ENCODE data around the gene SLC9A7.
"Not testable (repeated sequence)": the region's sequence is repeated elsewhere in the genome, so short reads cannot be mapped to it uniquely, and the experiment has no call there.

Gene SLC9A7

DNA sequence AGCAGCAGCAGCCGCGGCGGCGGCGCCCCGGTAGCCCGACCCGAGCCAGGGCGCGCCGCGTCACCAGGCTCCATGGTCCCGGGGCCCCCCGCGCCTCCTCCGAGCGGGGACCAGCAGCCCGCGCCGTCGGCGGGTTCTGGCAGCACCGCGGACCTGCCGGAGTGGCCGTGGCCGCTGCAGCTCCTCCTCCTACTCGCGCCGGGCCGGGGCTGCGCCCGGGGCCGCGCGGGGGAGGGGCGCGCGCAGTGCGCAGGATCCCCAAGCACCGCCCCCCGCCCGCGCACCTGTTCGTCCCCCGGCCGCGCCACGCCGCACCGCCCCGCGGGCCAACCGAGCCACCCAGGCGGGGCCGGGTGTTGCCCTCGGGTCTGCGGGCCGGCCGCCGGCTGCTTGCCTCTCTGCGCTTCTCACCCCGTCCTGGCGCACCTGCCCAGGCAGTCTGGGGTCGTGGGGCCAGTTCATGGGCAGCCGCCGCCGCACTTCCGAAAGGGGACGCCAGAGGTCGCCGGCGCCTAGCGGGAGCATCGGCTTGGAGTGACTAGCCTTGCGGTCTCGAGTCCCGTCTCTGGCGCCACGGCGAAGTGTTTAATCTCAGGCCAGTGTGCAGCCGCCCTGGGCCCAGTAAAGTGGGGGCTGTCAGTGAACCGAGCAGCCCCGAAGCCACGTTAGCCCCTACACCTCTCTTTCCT is at the start of gene SLC9A7:
Gene SLC9A7 (minus strand): TSS at position 163 of the 689 bp plus-strand sequence. CDS start 89 bp downstream, at position 74.
- DNase-seq (ENCODE audit: low read depth), result no peak

DNA sequence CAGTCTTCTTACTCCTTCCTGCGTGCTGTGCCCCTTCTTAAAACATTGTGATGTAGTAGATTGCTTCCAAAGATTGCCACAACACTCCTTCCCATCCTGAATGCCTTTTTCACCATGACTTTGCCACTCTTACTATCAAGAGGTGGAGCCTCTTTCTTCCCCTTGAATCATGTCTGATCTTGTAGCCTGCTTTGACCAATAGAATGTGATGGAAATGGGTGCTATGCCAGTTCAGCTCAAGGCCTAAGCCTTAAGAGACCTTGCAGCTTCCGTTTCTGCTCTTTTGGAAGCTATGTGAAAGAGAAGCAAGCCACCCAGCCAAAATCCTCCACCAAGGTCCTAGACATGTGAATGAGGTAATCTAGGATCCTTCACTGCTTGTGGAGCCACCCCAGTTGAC is 46.4 kb upstream of the SLC9A7 start:
- DNase-seq (ENCODE audit: low read depth), result no peak

DNA sequence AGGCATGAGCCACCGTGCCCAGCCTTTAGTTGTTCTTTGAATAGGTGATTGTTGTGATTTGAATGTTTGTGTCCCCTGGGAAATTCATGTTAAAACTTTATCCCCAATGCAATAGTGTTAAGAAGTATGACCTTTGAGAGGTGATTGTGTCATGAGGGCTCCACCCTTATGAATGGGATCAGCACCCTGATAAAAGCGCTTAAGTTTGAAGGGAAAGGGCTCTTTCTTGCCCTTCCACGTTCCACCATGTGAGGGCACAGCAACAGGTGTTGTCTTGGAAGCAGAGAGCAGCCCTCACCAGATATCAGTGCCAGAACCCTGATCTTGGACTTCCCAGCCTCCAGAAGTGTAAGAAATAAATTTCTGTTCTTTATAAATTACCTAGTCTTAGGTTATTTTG is 44.2 kb upstream of the SLC9A7 start:
- DNase-seq (ENCODE audit: low read depth), result no peak

DNA sequence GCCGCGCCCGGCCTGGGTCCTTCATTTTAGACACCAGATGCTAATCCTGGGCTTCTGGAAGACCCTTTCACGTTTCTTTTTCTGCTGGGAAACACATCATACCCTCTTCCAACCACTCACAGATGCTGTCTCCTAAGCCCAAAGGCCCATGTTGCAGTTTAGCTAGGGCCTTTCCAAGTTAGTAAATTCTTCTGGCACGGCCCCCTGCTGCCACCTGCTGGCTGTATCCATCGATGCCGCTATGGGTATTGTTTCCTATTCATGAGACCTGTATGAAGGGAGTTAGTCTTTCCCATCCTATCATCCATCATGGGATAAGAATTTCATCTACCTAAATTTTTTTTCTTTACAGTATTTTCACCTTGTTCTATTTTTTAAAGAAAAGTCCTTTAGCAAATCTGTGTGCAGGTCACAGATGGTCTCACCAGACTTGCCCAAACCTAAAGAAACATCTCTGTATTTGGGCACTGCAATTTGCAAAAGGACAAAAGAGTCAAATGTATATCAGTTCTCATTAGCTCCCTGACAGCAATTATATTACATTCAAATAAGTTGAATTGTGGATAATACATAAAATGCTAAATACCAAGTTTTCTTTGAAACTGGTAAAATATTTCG is 37.8 kb upstream of the SLC9A7 start:
- peak; percentile 36 for DNase-seq (ENCODE audit: low read depth)

DNA sequence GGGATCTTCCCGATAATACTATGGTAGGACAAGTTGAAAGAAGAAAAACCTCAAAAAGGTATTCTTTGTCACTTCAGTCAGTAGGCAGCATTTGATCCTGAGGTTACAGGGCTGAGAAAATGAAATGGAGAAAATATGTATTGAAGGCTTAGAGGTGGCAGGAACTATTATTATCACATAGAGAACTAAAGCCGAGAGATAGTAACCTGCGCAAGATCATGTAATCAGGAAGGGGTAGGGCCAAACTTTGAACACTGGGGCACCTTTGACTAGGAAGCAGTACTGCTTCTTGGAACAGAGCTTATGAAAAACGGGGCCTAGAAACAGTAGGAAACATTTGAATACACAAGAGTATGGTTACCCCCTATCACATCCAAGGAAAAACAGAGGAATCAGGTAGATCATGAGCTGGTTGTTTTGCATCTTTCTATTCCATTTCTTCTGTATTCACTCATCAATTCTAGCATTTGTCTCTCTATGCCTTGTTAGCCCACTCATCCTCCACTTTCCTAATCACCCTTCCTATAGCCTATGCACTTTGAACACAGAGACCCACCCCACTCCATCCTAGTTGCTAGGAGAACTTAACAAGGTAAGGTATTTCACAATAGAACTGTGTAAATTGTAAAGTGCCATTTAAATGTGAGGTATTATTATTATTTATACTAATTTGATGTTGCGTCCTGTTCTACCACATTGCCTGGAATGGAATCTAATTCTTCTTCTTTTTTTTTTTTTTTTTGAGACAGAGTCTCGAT is 34.6 kb upstream of the SLC9A7 start:
- DNase-seq (ENCODE audit: low read depth), result no peak

DNA sequence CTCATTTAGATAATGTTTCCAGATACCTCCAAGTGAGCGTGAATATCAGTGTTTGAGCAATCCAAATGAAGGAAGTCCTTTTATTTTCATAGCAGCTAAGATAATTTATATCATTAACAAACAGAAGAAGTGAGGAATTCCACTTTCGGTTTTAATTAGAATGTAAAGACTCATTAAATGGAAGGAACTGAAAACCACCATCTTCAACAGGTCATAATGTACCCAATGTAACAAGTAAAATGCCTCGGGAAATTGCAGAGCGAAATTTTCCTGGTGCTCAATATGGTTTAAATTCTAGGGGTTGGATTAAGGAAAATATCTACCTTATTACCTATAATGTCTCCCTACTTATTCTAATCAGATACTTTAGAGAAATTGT is 33.9 kb upstream of the SLC9A7 start:
- no peak for DNase-seq (ENCODE audit: low read depth)

DNA sequence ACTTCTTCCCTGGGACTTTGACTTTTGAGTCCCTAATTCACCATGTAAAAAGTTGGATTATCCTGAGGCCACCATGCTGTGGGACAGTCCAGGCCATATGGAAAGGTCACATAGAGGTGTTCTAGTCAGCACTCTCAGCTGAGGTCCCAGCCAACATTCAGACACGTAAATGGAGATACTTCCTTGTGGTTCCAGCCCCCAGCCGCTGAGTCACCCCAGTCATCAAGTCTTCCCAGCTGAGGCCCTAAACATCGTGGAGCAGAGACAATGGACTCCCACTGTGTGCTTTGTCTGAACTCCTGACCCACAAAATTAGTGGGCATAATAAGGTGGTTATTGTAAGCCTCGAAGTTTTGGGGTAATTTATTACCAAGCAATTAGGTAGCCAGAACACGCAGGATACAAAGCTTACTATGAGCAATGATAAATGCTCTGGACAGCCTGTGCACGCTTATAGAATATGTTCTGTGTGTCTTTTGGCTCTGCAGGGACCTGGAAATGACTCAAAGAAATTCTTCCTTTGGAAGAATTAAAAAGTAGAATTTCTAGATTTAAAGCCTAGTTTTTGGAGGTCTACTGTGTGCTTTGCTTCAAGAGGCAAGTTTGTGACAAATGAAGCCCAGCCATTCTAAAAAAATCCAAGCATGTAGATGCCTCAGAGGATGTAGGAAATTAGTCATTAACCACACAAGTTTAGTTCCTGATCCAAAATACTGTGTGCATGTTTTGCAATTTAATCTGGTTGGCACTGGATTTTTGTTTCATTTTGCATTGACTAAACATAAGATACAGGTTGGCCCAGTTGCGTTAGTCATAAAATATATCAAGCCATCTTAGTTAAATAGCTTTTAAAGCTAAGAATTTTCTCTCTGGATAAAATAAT is 33.2 kb upstream of the SLC9A7 start:
- peak; percentile 77 for DNase-seq (ENCODE audit: low read depth)

DNA sequence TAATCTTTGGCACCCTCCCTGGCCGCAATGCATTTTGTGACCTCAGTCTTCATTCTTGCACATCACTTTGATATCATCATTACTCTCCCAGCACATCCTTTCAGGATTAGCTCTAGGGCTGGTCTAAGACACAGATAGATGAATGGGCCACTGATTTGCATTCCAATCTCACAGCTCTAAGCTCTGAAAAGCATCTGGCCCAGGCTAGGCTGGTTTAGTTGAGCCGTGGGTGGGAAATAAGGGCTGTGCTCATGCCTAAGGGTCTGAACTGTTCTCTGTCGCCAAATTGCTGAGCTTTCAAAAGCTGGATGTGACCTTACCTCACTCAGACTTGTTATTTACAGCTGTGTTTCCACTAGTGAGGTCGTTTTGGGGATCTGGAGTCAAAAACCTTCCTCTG is 30.0 kb upstream of the SLC9A7 start:
- DNase-seq (ENCODE audit: low read depth), result peak; percentile 66

DNA sequence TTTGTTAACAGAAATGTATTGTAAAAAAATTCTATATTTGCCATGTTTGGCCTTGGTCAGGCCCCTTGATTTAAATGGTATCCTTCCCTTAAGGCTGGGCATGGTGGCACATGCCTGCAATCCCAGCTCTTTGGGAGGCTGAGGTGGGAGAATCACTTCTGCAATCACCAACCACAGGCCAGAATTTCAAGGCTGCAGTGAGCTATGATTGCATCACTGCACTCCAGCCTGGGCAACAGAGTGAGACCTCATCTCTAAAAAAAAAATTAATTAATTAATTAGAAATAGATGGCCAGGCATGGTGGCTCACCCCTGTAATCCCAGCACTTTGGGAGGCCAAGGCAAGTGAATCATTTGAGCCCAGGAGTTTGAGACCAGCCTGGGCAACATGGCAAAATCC is 25.5 kb upstream of the SLC9A7 start:
- not testable (repeated sequence) for DNase-seq (ENCODE audit: low read depth)

DNA sequence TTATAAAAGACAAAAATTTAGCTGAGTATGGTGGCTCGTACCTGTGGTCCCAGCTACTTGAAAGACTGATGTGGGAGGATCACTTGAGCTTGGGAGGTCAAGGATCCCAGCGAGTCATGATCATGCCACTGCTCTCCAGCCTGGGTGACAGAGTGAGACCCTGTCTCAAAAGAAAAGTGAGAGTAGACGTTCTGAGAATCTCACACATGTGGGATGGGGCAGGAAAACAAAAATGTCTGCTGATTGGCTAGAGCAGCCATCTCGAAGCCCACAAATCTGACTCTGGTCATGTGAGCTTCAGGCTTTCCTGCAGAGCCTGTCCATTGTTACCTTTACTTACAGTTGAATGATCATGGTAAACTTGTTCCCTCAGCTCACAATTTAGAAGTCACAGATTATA is 23.1 kb upstream of the SLC9A7 start:
- no peak for DNase-seq (ENCODE audit: low read depth)

DNA sequence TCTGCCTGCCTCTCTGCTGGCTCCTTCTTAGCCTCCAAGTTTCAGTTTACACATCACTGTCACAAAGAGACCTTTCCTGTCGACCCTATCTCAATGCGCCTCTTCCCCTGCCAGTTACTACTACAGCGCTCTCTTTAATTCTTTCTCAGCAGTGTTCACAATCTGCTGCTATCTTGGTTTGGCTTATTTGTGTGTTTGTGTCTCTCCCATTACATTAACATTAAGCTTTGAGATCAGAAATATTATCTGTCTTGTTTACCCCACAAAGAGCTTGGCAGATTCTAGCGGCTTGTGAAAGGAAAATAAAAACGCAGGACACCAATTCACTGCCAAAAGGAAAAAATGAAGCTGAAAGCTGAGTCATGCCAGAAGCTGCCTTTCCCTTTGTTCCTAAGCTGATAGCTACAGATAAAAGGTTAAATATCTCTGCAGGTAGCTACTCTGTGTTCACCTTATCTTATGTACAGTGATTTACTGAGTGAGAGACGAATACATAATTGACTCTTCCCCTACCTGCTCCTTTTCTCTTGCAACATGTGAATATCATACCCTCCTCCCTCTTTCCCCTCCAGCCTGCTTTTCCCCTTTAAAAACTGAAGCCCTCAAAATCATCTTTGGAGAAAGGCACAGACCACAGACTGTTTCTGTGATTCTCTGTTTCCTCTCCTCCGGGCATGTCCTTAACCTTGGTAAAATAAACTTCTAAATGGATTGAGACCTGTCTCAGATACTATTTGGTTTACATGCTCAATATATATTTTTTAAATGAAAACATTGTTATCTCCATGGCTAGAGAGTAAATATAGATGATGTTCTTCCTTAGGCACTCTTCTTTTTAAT is 19.3 kb upstream of the SLC9A7 start:
- no peak for DNase-seq (ENCODE audit: low read depth)

DNA sequence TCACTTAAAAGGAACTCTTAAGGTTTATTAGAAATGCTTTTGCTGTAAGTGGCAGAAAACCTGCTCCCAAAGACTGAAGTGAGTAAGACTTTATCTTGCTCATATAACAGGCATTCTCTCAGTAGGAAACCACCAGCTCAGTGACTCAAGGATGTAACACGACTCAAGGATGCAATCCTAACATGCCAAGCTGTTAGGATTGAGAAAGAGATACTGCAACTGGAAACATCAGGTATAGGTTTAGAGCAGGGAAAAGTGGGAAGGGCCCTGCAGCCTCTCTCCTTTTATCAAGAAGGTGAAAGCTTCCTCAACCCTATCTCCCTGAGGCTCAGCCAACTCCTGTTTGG is 11.9 kb upstream of the SLC9A7 start:
- peak; percentile 64 for DNase-seq (ENCODE audit: low read depth)

DNA sequence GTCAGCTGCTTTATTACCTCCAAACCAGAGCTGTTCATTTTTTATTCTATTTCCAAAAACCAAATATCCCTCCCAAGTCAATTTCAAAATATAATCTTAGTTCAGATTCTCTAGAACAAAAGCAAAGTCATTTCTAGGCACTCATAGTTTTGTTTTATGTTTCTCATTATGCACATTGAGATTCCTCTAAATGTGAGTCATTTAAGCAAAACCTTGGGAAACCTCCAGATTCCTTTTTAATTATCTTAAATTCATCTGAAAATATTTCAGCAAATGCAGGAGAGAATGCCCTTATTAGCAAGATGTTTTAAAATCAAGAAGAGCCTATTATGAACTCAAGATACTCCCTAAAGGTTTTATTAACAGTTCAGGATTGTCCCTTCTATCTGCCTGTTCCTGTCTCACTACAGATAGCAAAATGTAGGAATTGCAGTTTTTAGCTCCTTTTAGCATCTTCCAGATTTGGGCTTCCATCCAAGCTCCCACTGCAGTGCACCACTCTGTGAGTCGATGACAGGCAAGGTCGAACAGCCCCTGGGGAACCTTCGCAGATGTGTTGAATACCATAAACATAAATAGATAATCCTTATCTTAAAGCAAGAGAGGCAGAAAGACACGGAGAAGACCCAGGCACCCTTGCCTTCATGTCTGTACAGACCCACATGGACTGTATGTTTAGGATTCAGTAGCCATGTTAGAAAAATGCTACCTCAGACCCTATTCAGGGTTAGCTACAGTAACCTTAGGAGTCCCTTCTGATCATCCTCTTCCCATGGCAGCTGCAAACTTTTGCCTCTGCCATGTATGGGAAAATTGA is 11.3 kb upstream of the SLC9A7 start:
- no peak for DNase-seq (ENCODE audit: low read depth)

DNA sequence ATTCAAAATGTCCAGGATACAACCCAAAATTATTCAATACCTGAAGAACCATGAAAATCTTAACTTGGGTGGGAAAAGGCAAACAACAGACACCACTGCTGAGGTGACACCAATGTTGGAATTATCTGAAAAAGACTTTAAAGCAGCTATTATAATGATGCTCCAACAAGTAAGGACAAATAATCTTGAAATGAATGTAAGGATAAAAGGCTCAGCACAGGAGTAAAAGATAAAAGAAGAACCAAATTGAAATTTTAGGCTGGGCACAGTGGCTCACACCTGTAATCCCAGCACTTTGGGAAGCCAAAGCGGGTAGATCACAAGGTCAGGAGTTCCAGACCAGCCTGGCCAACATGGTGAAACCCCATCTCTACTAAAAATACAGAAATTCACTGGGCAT is 4.0 kb upstream of the SLC9A7 start:
- no peak for DNase-seq (ENCODE audit: low read depth)

DNA sequence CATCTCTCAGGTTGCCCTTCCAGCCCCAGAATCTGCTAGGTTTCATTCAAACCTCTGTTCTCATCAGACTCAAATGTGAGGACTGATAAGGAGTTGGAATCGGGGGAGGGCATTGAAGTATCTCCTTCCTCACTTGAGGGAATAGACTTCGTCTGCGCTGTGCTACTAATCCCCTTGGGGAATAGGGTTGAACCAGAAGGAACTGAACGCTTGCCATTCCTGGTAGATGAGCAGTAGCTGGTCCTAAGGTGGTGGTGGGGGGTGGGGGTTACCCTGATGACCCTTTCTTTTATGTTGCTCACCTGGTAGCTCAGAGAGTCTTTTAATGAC is 692 bp upstream of the SLC9A7 start:
- DNase-seq (ENCODE audit: low read depth), result no peak

DNA sequence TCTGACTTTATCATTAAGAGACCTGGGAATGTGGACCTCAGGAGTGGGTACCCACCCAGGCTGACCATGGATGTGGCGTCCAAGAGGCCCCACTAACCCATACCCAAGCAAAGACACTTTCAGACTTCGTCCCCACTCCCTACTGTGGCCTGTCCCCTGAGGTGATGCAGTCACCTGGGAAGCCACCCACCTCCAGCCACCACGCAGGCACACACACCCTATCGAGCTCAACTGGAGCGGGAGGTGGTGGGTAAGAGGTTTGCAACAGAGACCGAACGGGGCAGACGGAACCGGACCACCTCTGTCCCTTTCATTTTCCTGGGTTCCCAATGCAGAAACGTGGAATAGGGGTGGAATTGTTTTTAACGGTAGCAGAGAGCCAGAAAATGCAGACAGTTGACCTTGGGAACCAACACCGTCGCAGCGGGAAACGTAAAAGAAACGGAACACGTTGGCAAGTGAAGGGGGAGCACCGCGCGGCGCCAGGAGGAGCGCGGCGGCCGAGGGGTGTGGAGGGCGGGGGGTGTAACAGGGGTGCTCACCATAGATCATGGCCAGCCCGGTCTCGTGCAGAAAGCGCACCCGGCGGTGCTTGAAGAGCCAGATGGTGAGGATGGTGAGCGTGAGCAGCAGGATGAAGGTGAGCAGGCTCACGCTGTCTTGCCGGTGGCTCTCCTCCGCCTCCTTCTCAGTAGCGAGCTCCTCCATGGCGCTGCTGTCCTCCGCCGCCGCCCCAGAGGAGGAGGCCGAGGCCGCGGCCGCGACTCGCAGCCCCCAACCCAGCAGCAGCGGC is 559 bp downstream of the SLC9A7 start:
- no peak for DNase-seq (ENCODE audit: low read depth)

DNA sequence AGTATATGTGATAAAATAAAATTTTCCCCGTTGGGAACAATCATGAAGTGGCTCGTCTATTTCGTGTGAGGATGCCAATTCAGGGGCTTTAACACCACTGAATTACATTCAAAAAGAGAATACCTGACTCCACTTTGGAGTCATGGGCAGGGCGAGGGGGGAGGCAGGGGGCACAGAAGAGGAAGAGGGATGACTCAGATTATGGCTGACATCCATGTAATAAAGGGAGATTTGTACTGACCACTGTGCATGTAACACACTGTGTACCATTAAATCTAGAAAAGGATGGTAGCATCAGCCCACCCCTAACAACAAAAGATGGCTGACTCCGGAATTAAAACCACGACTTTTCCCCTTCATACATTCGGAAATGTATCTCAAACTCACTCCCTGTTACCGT is 1.3 kb downstream of the SLC9A7 start:
- DNase-seq (ENCODE audit: low read depth), result no peak

DNA sequence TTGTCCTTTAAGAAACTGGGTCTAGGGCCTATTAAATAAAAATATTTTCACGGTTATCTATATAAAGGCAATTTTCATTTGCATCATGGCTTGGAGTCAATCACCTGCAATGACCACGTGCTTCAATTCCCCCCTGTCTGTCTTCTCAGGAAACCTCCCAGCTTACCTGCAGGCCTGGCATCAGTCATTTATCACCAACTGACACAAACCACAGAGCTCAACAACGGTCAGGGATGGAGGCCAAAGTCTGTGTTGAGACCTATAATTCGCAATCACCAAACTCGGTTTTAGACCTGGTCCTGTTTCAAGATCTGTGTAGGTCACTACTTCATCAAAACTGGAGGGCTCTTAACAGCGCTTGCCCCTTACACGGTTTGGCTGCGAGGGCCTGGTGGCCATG is 1.9 kb downstream of the SLC9A7 start:
- DNase-seq (ENCODE audit: low read depth), result no peak

DNA sequence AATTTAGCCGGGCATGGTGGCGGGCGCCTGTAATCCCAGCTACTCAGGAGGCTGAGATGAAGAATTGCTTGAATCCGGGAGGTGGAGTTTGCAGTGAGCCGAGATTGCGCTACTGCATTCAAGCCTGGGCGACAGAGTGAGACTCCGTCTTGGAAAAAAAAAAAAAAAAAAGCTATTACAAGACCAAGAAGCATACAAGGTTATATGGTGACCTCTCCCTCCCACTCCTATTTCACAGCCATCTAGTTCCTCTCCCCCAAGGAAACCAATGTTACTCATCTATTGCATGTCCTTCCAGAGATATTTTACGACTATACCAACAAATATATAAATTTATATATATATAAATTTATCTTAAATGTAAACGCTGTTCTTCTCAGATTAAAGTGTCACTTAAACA is 3.2 kb downstream of the SLC9A7 start:
- no peak for DNase-seq (ENCODE audit: low read depth)

DNA sequence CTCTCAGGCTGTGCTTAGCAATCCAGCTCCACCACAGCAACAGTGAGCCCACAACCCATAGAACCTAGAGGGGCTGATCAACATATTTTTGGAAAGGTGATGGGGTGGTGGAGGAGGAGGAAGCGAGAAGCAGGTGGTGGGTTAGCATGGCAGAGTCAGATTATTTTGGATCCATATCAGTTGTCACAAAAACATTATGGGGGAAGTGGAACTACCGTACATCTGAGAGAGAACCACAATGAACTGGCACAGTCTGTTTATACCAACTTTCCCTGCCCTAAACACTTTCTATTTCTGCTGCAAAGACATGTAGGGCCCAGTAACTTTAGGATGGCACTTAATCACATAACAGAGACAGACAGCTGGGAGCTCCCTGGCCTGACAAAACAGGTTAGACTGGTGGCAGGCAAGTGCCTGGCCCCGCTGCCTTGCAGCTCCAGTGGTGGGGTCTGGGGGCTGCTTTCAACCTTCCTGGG is 4.3 kb downstream of the SLC9A7 start:
- no peak for DNase-seq (ENCODE audit: low read depth)
